Chondrocyte (in vitro differentiated cells): Measurements from ENCODE around the gene C1QTNF12. TPM values are rescaled to one million over a fixed set of nuclear protein-coding genes. Genes with fewer than 3 reads are reported as not detected.
A peak's percentile ranks its signal among the peaks of the same experiment; 100 is the strongest.
"Not testable (repeated sequence)": the region's sequence is repeated elsewhere in the genome, so short reads cannot be mapped to it uniquely, and the experiment has no call there.

Experiments
- DNase-seq: peaks from one replicate; pipeline ENCODE4 v3.0.0; 2021; ENCODE audit warnings: mixed read lengths, low spot score
- H3K27ac Mint-ChIP-seq: one replicate; pipeline ENCODE4 v1.8.0; 2021; ENCODE audit warnings: mild to moderate bottlenecking, moderate library complexity, mixed read lengths; ENCODE audit not compliant: unreplicated experiment
- H3K27me3 Mint-ChIP-seq: 2 replicates; pipeline ENCODE4 v1.8.0; 2021; ENCODE audit warnings: low read depth, mixed read lengths
- H3K36me3 Mint-ChIP-seq: 2 replicates; pipeline ENCODE4 v1.8.0; 2021; ENCODE audit warnings: low read depth, mixed read lengths
- H3K4me1 Mint-ChIP-seq: 2 replicates; pipeline ENCODE4 v1.8.0; 2021; ENCODE audit warnings: low read depth, mild to moderate bottlenecking, mixed read lengths
- H3K4me3 Mint-ChIP-seq: one replicate; pipeline ENCODE4 v1.8.0; 2021; ENCODE audit warnings: mild to moderate bottlenecking, moderate library complexity, mixed read lengths; ENCODE audit not compliant: unreplicated experiment
- H3K9me3 Mint-ChIP-seq: 2 replicates; pipeline ENCODE4 v1.8.0; 2021; ENCODE audit warnings: low read depth, mixed read lengths
- total RNA-seq: library from RNA; stranded (reverse); gene quantifications from 3 replicates; pipeline ENCODE4 v1.2.1, GENCODE V29; 2021
- TF ChIP-seq, protein P1 (sequence below): fragments of 200-600 bp; sonication (generic); IDR thresholded peaks from 2 replicates; pipeline ENCODE4 v1.5.0; 2021; ENCODE audit warnings: antibody characterized with exemption, mild to moderate bottlenecking, moderate library complexity

Gene C1QTNF12
- total RNA-seq, 1 donor from 2014 or later: 1.3 TPM

- Mint-ChIP-seq H3K27me3 (no peaks in the 10 kb centered on the region), H3K9me3 (peaks cover 13% of the 10 kb centered on the region), H3K27ac (no peak overlapping the region), H3K4me3 (no peak overlapping the region), H3K4me1 (no peaks in the 10 kb centered on the region), H3K36me3 (peaks cover 4% of the 10 kb centered on the region)
- DNase-seq: peak; percentile 65
- TF ChIP-seq, protein P1, sequence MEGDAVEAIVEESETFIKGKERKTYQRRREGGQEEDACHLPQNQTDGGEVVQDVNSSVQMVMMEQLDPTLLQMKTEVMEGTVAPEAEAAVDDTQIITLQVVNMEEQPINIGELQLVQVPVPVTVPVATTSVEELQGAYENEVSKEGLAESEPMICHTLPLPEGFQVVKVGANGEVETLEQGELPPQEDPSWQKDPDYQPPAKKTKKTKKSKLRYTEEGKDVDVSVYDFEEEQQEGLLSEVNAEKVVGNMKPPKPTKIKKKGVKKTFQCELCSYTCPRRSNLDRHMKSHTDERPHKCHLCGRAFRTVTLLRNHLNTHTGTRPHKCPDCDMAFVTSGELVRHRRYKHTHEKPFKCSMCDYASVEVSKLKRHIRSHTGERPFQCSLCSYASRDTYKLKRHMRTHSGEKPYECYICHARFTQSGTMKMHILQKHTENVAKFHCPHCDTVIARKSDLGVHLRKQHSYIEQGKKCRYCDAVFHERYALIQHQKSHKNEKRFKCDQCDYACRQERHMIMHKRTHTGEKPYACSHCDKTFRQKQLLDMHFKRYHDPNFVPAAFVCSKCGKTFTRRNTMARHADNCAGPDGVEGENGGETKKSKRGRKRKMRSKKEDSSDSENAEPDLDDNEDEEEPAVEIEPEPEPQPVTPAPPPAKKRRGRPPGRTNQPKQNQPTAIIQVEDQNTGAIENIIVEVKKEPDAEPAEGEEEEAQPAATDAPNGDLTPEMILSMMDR: no peak
Measured at GRCh38 chr1:1198423-1199140, 47.9 kb downstream of the C1QTNF12 start.

DNA sequence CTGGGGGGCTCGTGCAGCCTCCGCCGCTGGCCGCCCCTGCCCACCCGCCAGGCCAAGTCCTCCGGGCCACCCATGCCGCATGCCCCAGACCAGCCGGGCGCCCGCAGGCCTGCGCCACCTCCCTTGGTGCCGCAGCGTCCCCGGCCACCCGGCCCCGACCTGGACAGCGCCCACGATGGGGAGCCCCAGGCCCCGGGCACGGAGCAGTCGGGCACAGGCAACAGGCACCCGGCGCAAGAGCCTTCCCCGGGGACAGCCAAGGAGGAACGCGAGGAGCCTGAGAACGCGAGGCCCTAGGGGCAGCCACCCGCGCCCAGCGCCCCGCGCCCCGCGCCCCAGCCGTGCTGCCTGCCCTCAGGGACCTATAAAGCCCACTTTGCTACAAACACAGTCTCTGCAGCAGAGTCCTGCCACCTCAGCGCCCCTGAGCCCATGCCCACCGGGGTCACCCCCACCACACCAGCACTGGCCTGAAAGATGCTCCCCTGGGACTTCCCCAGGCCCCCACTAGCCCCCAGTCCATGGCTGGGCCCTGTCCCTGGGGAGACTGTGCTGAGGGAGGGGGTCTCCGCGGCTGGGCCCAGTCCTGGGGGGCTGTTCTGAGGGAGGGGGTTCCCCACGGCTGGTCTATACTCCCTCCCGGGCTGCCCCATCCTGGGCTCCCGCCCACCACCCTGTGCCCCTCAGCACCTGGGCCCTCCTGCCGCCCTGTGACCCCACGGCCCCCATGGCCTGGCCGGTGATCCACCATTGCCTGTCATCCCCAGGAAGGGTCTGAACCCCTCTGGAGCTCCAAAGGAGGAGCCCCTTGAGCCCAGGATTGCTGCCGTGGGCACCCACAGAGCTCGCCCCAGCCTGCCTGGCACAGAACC is 48.7 kb downstream of the C1QTNF12 start:
- Mint-ChIP-seq H3K4me3 (no peak overlapping the region), H3K27me3 (no peaks in the 10 kb centered on the region), H3K9me3 (peaks cover 13% of the 10 kb centered on the region), H3K36me3 (peaks cover 4% of the 10 kb centered on the region), H3K27ac (no peak overlapping the region), H3K4me1 (no peaks in the 10 kb centered on the region)
- DNase-seq: peak; percentile 86
- TF ChIP-seq, protein P1: no peak

GRCh38 chr1:1197188-1197500 is 49.4 kb downstream of the C1QTNF12 start:
- H3K9me3 Mint-ChIP-seq: peaks cover 14% of the 10 kb centered on the region
- no peak overlapping the region for H3K4me3 Mint-ChIP-seq
- H3K4me1 Mint-ChIP-seq: no peaks in the 10 kb centered on the region
- no peak for DNase-seq
- H3K27me3 Mint-ChIP-seq: no peaks in the 10 kb centered on the region
- TF ChIP-seq, protein P1: no peak
- H3K36me3 Mint-ChIP-seq: peaks cover 4% of the 10 kb centered on the region
- no peak overlapping the region for H3K27ac Mint-ChIP-seq

DNA sequence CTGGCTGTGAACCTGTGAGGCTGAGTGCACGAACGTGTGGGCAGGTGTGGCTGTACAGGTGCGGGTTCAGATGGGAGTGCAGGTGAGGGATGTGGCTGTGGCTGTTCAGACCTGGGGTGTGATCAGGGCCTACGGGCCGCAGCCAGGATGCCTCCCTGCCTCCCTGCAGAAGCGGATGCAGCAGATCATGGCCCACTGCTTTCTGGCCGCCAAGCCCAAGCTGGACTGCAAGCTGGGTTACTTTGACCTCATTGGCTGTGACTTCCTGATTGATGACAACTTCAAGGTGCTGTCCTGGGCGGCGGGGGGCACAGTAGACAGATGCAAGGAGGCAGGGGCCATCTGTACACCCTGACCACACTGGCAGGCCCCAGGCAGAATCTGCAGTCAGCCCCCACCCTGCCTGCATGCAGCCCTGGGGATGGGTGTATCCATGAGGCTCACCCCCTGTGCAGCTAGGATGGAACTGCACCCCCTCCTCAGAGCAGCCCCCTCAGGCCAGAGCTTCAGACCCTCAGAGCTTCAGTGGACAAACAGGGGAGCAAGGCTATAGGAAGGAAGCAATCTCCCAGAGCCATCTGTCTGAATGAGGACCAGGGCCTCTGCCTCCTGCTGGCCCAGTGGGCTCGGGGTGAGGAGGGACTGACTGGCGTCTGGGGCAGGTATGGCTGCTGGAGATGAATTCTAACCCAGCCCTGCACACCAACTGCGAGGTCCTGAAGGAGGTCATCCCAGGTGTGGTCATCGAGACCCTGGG is 49.9 kb downstream of the C1QTNF12 start:
- no peak overlapping the region for H3K4me3 Mint-ChIP-seq
- no peaks in the 10 kb centered on the region for H3K27me3 Mint-ChIP-seq
- peaks cover 9% of the 10 kb centered on the region for H3K36me3 Mint-ChIP-seq
- TF ChIP-seq, protein P1: no peak
- H3K27ac Mint-ChIP-seq: no peak overlapping the region
- DNase-seq: peak; percentile 73
- H3K4me1 Mint-ChIP-seq: no peaks in the 10 kb centered on the region
- peaks cover 20% of the 10 kb centered on the region for H3K9me3 Mint-ChIP-seq

DNA sequence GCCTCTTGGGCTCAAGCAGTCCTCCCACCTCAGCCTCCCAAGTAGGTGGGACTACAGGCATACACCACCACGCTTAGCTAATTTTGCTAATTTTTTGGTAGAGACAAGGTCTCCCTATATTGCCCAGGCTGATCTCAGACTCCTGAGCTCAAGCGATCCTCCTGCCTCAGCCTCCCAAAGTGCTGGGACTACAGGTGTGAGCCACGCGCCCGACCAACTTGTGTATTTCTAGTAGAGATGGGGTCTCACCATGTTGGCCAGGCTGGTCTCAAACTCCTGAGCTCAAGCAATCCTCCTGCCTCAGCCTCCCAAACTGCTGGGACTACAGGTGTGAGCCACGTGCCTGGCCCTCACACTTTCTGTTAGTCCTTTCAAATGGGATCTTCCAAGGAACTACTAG is 50.8 kb downstream of the C1QTNF12 start:
- H3K4me1 Mint-ChIP-seq, H3K27me3 Mint-ChIP-seq, H3K27ac Mint-ChIP-seq, H3K4me3 Mint-ChIP-seq, H3K36me3 Mint-ChIP-seq: not testable (repeated sequence)
- DNase-seq: peak; percentile 39
- peaks cover 22% of the 10 kb centered on the region for H3K9me3 Mint-ChIP-seq
